Transverse colon (tissue), 4 donors: ENCODE results near the gene SLC24A4. TPM values are rescaled to one million over a fixed set of nuclear protein-coding genes. Genes with fewer than 3 reads are reported as not detected.
A peak's percentile ranks its signal among the peaks of the same experiment; 100 is the strongest.

Experiments
- DNase-seq: peaks from one replicate; pipeline ENCODE4 v3.0.0-alpha.2; 2019
- H3K27ac ChIP-seq, 4 donors: fragments of 200-600 bp; sonication (generic); 2 replicates each; pipeline ENCODE4 v1.5.1; 2016 to 2018; ENCODE audit warnings: inconsistent platforms in 4 of 4
- H3K27me3 ChIP-seq: fragments of 200-600 bp; sonication (generic); 2 replicates; pipeline ENCODE4 v1.5.1; 2017; ENCODE audit warnings: inconsistent platforms
- H3K36me3 ChIP-seq, 4 donors: fragments of 200-600 bp; sonication (generic); 2 replicates each; pipeline ENCODE4 v1.5.1; 2017 to 2019; ENCODE audit warnings: inconsistent platforms in 4 of 4
- H3K4me1 ChIP-seq, 4 donors: fragments of 200-600 bp; sonication (generic); 2 replicates each; pipeline ENCODE4 v1.5.1; 2017 to 2020; ENCODE audit warnings: inconsistent platforms in 4 of 4
- H3K4me3 ChIP-seq, 4 donors: fragments of 200-600 bp; sonication (generic); 1 replicate in 1 of 4; 2 replicates in 3 of 4; pipeline versions ENCODE4 v1.5.1 to v1.6.1; 2017 to 2019; ENCODE audit warnings: inconsistent platforms in 4 of 4
- H3K9me3 ChIP-seq, 2 donors: fragments of 200-600 bp; sonication (generic); 2 replicates each; pipeline ENCODE4 v1.5.1; 2017 to 2019; ENCODE audit warnings: inconsistent platforms in 2 of 2
- EP300 ChIP-seq: sonication (generic); formaldehyde crosslinking; IDR thresholded peaks from one replicate; pipeline ENCODE4 v1.6.1; 2017; ENCODE audit warnings: antibody characterized with exemption, low read depth
- POLR2A ChIP-seq: fragments of 450-650 bp; IDR thresholded peaks from one replicate; pipeline ENCODE4 v1.6.1; 2016; ENCODE audit warnings: antibody characterized with exemption, mild to moderate bottlenecking, moderate library complexity
- POLR2AphosphoS5 ChIP-seq, 3 donors: sonication (generic); formaldehyde crosslinking; IDR thresholded peaks; one replicate each; pipeline ENCODE4 v1.6.1; 2016; ENCODE audit warnings: antibody characterized with exemption in 3 of 3
- WGBS, 2 donors: methylation state at CpG; one replicate each; pipeline ENCODE4 v1.1.5; 2018; ENCODE audit warnings: low coverage in 1 of 2; 5-methylcytosine and 5-hydroxymethylcytosine counted together
- in situ Hi-C, 4 donors: fragments of 200-750 bp; cut with MboI; loops; one replicate each; pipeline versions ENCODE4 v1.15.0 to v1.15.1; 2017; ENCODE audit warnings: low sequenced_read_pairs in 3 of 4, low pct_ligation_motif_present in 1 of 4, low pct_unique_long_range_greater_than_20kb in 1 of 4
- intact Hi-C: fragments of 100-400 bp; cut with DNase I; formaldehyde crosslinking; loops from one replicate; pipeline ENCODE4 v1.15.1; 2023; ENCODE audit warnings: low total_unique reads
- total RNA-seq, 4 donors: library from RNA; depleted of rRNA; stranded (reverse); fragments of >200 nt; gene quantifications; one replicate each; pipeline ENCODE4 v1.1.0, GENCODE V29; 2016
- TF ChIP-seq, protein P1 (sequence below), 5 experiments: fragments of 200-600 bp in 3 of 5; fragments of 450-650 bp in 2 of 5; sonication (generic) in 3 of 5; IDR thresholded peaks; 1 replicate in 2 of 5; 2 replicates in 3 of 5; pipeline ENCODE4 v1.5.1; 2016 to 2017; ENCODE audit warnings: antibody characterized with exemption in 5 of 5, inconsistent platforms in 3 of 5, mild to moderate bottlenecking in 2 of 5, moderate library complexity in 1 of 5

SLC24A4 gene
- total RNA-seq, 4 donors from 2014 or later = 0.27 to 0.48 TPM; not detected in 2

- intact Hi-C loops = no loop called here
- no peak for DNase-seq
- Histone ChIP-seq H3K9me3 (no peaks in the 10 kb centered on the region), H3K4me1 (peaks cover 19 to 43% (median 30%) of the 10 kb centered on the region in 4 donors), H3K4me3 (no peak overlapping the region), H3K36me3 (no peaks in the 10 kb centered on the region), H3K27ac (peak overlapping the region in 2 of 4 donors; percentile 22 to 46), H3K27me3 (no peaks in the 10 kb centered on the region)
- in situ Hi-C loops = no loop called here
- 52 to 73% methylated on average over 4 to 8 of the region's 8 CpGs for WGBS, 2 donors
- TF ChIP-seq EP300 (no peak), POLR2AphosphoS5 (IDR thresholded peaks at IDR 0.05) (no peak), POLR2A (no peak)
- TF ChIP-seq, protein P1, sequence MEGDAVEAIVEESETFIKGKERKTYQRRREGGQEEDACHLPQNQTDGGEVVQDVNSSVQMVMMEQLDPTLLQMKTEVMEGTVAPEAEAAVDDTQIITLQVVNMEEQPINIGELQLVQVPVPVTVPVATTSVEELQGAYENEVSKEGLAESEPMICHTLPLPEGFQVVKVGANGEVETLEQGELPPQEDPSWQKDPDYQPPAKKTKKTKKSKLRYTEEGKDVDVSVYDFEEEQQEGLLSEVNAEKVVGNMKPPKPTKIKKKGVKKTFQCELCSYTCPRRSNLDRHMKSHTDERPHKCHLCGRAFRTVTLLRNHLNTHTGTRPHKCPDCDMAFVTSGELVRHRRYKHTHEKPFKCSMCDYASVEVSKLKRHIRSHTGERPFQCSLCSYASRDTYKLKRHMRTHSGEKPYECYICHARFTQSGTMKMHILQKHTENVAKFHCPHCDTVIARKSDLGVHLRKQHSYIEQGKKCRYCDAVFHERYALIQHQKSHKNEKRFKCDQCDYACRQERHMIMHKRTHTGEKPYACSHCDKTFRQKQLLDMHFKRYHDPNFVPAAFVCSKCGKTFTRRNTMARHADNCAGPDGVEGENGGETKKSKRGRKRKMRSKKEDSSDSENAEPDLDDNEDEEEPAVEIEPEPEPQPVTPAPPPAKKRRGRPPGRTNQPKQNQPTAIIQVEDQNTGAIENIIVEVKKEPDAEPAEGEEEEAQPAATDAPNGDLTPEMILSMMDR (IDR thresholded peaks at IDR 0.05) = no peak
Observed at GRCh38 chr14:92542766-92543554, 220.0 kb downstream of the SLC24A4 start.

- Histone ChIP-seq H3K27ac (peak overlapping the region in 3 of 4 donors; percentile 4 to 28 (median 10)), H3K4me1 (peaks cover 14 to 31% (median 21%) of the 10 kb centered on the region in 4 donors), H3K36me3 (no peaks in the 10 kb centered on the region), H3K9me3 (no peaks in the 10 kb centered on the region), H3K27me3 (no peaks in the 10 kb centered on the region), H3K4me3 (no peak overlapping the region)
- in situ Hi-C loops = no loop called here
- WGBS, 2 donors = 79 to 100% methylated on average over 1 to 5 of the region's 6 CpGs
- intact Hi-C loops = no loop called here
- no peak for DNase-seq
- TF ChIP-seq, protein P1 (IDR thresholded peaks at IDR 0.05) = no peak
- no peak for TF ChIP-seq POLR2AphosphoS5 (IDR thresholded peaks at IDR 0.05)
- no peak for TF ChIP-seq EP300
- TF ChIP-seq POLR2A = no peak
Observed at GRCh38 chr14:92544051-92544720, 221.2 kb downstream of the SLC24A4 start.

DNA sequence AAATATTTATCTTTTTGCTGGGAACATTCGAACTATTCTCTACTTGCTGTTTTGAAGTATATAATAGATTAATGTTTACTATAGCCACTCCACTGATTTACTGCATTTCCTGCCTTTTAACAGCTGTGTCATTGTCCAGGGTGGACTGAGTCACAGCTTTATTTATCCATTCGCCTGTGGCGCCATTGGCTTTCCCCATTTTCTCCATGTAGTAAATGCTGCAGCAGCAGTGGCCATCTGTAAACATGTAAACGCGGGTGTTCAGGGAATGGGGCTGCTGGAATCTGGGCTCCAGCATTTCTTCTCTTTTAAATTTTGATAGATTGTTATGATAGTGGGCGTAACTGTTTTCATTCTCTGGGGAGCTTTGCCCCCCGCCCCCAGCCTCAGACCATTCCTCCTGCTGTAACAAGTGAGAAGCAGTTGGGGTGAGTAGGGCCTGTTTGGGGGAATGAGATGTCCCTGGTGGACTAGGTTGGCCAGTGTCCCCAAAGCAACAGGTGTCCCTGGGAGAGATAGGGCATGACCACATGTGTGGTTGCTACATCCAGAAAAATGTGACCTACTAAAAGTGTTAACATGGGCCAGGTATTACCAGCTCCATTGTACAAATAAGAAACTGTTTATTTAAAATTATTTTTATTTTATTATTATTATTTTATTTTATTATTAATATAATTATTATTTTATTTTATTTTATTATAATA, 223.5 kb downstream of the SLC24A4 start:
- 65 to 71% methylated on average over 7 of the region's 7 CpGs for WGBS, 2 donors
- no peak for DNase-seq
- no peaks in the 10 kb centered on the region for H3K9me3 ChIP-seq
- no peaks in the 10 kb centered on the region for H3K27me3 ChIP-seq
- H3K4me1 ChIP-seq = peaks cover 6 to 23% (median 7%) of the 10 kb centered on the region in 4 donors
- H3K4me3 ChIP-seq = no peak overlapping the region
- in situ Hi-C loops (no loop called here), intact Hi-C loops (no loop called here)
- H3K27ac ChIP-seq = peak overlapping the region; percentile 14 to 67 (median 49)
- TF ChIP-seq POLR2AphosphoS5 (IDR thresholded peaks at IDR 0.05) (peak; percentile 22 to 53 (median 26)), EP300 (no peak)
- TF ChIP-seq, protein P1 (IDR thresholded peaks at IDR 0.05) = peak in 1 of 5 experiments; percentile 19
- no peaks in the 10 kb centered on the region for H3K36me3 ChIP-seq
